DMS114 treated with DMSO at 0.1 percent for 48 hours (cell line): ENCODE measurements around the gene NLGN1.
"Not testable (repeated sequence)": the region's sequence is repeated elsewhere in the genome, so short reads cannot be mapped to it uniquely, and the experiment has no call there.

ENCODE experiments used
- DNase-seq: peaks from one replicate; lab custom pipeline; 2025; ENCODE audit not compliant: unreplicated experiment; lab: John Stamatoyannopoulos, UW

NLGN1 gene

DNA sequence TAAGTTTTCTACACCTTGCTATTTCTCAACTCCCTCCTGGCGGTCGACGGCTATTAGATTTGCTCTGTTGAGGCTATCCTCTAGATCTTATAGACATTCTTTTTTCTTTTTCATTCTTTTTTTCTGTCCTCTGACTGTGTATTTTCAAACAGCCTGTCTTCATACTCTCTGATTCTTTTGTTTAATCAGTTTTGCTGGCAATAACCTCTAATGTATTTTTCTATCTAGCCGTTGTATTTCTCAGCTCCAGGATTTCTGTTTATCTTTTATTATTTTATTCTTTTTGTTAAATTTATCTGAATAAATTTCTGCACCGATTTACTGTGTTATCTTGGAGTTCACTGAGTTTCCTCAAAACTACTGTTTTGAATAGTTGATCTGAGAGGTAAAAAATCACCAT lies 31.5 kb downstream of the NLGN1 start:
- no peak for DNase-seq

DNA sequence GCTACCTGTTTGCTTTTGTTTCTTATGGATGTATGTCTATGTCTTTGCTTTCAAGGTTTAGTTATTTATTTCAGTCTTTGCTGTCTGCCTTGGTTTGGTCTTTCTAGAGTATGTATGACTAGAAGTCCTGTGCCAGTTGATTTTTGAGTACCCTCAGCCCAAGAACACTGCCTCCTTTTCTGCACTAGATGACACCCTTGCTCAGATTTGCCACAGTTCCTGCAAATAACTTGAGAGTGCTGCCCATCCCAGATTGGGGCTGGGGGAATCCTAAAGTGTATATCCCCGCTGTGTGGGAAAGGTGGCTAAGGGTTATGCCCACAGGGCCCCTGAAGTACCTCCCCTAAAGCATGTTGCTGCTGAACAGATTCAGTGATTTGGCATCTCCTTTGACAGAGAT lies 32.0 kb downstream of the NLGN1 start:
- DNase-seq, result no peak

DNA sequence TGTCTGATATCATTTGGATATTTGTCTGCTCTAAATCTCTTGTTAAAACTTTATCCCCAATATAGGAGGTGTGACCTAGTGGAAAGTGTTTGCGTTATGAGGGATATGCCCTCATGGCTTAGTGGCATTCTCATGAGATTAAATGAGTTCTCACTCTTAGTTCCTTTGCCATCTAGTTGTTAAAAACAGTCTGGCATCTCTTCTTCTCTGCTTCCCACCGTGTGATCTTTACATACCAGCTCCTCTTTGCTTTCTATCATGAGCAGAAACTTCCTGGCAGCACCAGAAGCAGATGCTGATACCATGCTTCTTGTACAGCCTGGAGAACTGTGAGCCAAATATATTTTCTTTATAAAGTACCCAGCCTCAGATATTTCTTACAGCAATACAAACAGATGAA lies 33.0 kb downstream of the NLGN1 start:
- no peak for DNase-seq

DNA sequence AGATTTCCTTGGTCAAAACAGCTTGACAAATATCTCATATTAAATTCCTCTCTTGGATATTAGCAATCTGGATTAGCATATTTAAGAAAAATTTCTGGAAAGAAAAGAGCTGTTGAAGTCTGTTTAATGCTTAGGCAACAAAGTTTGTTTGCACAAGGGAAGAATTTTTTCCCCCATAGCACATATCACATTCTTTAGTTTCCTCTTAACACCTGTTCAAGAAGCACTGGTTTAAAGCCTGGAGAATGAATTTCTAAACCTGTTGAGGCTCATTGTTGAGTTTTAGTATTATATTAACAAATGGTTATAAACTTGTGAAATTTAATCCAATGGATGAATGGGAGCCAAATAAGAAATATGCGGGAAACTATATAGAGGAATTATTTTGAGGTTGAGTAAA lies 41.5 kb downstream of the NLGN1 start:
- DNase-seq, result no peak

DNA sequence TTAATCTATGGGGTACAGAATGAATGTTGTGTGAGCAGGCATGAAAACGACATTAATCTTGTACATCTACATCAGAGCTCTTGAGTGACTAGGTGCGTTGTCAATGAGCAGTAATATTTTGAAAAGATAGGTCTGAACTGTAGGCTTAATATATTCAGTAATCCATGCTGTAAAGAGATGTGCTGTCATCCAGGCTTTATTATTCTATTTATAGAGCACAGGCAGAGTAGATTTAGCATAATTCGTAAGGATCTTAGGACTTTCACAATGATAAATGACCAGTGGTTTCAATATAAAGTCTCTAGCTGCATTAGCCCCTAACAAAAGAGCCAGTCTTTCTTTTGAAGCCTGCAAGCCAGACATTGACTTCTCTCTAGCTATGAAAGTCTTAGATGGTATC lies 43.0 kb downstream of the NLGN1 start:
- no peak for DNase-seq

DNA sequence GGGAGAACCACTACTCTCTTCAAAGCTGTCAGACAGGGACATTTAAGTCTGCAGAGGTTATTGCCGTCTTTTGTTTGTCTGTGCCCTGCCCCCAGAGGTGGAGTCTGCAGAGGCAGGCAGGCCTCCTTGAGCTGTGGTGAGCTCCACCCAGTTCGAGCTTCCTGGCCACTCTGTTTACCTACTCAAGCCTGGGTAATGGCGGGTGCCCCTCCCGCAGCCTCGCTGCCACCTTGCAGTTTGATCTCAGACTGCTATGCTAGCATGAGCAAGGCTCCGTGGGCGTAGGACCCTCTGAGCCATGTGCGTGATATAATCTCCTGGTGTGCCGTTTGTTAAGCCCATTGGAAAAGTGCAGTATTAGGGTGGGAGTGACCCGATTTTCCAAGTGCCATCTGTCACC lies 54.0 kb downstream of the NLGN1 start:
- not testable (repeated sequence) for DNase-seq

DNA sequence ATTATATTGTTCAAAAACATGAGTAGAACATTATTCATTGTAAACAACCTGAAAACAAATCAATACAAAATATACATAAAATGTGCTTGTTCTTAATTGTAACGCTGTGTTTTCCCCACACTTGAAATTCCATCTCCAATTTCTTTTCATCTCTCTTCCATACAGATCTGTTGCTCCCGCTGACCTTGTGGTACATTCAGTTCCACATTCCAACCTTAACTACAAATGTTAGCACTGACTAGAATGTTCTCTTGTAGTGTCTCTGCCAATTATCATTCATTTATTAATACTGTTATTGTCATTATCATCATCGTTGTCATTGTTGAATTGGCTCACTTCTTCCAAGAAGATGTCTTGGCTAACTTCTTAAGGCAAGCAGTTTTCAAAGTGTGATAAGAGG lies 65.7 kb downstream of the NLGN1 start:
- DNase-seq, result no peak

DNA sequence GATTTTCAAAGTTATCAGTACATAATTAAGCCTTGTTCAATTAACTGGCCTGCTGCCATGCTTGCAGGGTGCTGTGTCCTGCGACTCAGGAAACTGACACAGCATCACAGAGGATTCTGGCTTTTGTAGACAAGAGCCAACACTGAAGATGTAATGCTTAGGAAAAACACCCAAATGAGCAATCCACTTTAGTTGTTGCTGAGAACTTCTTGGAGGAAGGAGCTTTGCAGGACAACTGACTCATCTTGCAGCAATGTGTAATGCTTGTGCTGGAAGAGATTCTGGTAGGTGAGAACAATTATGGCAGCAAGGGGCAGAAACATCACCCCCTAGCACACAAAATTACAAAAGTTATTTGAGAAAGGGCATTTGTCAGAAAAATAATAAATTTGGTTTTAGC lies 67.6 kb downstream of the NLGN1 start:
- no peak for DNase-seq

DNA sequence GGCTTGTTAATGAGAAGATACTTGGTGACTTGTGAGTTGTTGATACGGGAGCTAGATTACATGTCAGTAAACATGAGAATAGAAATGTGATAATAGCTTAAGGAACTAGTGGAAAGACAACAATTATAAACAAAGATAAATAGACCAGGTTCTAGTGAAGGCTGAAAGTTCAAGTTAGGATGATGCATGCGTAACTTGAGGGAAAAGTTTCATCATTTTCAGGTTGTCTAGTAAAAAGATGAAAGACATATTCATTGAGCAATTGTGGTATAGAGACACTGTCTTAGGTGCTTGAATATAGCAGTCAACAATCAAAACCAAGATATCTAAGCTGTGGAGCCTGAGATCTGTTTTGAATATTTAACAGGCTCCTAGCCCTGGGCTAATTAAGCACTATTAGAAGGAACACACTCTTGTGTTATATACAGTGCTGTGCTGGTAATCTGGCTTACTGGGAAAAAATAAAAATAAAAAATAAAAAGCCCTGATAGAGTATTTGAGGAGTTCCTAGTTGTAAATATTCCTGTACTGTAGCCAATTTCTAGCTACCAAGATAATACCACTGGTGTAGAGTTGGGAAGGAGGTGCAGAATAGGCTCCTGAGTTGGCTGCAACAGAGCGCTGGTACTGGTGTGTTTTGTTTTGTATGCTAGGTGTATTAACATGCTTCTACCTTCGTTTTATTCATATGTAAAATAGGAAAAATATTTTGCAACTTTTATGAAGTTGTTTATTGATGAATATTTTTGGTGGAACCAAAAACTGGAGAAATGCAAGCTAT lies 68.5 kb downstream of the NLGN1 start:
- DNase-seq, result no peak

DNA sequence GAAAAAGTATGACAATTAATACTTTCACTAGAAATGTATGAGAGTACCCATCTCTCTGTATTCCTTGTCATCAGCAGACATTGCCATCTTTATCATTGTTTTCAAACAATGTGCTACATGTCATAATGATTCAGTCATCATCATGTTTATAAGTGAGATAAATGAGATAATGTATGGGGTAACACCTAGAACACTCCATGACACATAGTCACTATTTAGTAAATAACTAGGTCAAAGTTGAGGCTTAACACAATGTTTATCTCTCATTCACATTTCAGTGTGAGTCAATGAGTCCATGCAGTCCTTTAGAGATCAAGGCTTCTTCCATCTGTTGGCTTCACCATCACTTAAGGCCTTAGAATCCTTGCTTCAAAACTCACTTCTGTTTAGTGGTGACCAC lies 70.0 kb downstream of the NLGN1 start:
- no peak for DNase-seq

DNA sequence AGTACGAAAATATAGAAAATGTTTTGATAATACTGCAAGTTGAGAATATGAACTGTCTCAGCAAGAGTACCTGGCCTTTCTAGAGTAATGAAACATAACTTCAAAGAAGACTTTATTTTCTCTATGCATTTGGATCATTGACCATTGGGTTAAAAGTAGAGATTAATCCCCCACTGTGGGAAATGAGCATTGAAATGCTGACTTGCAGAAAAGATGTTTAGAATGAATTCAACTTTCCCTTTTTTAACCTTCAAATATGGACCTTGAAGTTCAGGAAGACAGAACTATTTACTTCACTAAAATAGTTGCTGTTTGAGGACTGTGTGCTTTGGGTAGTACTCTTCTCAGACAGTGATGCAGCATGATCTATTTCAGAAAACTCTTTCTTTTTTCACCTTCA lies 75.7 kb downstream of the NLGN1 start:
- DNase-seq, result no peak

DNA sequence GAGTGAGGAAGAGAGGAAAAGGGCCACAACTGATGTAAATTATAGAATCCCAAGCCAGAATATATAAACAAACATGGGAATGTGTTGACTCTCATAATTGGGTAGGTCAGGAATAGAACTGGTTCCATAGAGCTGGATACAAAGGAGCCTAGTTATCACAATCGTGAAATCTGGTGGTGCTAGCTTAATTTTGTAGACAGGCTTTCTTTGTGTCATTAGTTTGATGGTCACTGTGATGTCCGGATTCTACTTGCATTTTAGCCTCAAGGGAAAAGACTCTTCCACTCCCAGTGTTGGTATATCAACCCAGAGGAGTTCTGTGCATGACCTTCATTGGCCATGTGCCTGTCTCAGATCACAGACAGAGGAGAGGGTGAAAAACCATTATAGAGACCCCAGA lies 81.8 kb downstream of the NLGN1 start:
- DNase-seq, result no peak

DNA sequence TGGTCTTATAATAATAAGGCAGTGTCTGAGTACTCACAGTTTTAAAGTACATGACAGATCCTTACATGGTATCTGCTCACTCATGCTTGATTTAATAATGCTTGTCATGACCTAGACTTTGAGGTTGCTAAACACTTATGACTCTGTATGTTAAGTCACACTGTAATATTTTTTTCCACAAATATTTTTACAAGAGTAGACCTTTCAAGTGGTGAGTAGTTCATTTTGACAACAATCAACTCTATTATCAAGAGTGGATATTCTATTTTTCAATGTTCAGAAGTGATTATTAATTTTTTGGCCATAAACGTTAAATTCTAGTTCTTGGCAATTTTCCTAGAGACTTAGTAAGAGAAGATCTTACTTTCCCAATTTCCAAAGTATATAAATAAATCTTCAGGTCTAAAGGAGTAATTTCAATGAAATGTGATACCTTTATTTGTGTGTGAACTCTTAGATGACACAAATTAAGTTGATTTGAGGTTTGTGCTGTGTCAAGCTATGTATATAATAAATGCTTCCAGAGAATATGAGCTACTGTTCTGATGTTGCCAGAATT lies 104.5 kb downstream of the NLGN1 start:
- no peak for DNase-seq

DNA sequence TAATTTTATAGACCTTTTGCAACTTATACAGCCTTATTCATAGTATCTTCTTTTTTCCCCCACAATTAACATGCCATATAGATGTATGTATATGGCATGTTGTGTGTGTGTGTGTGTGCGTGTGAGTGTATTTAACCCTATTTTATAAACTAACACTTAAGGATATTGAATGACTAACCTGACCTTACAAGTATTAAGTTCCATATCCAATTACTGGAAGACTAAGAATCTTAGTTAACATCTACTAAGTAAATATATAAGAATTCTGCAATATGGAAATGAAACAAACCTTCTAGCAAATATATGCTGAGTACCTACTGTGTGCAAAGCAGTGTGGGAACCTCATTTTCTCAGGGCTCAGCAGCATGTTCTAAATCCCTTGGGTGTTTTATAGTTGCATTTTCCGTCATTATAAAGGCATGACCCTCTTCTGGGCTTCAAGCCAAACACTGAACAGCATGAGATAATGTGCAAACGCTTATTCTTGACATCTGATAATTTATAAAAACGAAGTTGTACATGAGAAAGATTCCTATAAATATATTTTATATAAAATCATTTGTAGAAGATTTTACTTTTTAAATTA lies 105.5 kb downstream of the NLGN1 start:
- no peak for DNase-seq

DNA sequence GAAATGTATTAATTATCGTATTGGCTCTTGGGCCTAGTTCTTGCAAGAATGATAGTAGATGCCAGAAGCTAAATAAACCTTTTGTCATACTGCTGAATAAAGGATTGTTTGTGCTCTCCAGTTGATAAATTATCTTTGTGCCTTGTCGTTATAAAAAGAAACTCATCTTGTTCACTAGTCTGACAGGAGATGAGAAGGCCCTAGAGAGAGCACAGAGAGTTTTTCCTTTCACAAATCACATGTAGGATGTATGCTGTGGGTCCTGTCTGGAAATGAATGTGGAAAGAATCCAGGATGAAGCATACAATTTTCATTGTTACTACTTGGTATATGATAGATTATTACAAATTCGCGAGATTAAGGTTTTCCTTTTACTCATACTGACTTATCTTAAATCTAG lies 113.0 kb downstream of the NLGN1 start:
- no peak for DNase-seq

DNA sequence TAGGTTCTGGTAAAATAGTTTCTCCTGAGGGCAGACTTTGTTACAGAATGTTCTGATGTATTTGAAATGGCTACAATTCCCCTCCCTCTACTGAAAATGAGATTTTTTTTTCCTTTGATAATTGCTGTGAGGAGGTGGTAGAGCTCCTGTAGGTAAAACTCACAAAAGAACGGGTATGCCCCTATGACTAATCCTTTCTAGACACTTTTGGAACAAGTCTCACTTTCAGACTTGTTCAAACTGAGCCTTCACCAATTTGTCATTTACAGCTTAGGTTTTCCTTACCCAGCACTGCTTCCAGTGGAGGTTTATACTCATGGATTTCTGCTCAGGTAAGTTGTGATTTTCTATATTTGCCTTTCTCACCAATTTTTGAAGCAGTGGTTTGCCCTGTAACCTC lies 115.6 kb downstream of the NLGN1 start:
- no peak for DNase-seq

DNA sequence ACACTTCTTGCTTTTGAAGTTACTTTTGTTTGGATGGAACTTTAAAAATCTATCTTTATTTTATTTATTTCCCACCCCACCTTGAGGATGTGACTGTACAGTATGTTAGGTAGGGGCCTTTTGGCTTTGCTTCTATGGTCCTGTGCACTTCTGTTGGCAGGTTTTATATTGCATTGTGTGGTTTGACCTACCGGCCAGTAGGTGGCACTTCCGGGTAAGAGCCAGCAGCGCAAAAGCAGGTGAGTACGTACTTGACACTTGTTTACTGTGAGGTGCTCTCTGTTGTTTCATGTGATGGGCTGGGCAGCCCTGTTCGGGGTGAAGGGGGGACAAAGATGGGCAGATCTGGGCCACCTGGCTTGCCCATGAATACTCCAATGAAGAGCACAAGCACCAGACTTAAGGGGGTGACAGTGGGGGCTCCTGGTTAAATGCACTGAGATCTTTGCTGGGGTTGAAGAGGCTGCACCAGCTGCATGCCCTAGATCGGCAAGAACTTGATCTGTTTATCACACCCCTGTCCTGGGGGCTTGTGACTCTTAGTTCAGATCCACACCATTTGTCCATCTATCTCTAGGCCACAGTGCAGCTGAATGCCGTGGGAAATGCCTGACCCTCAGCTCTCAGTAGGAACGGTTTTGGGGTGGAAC lies 131.6 kb downstream of the NLGN1 start:
- DNase-seq, result no peak

DNA sequence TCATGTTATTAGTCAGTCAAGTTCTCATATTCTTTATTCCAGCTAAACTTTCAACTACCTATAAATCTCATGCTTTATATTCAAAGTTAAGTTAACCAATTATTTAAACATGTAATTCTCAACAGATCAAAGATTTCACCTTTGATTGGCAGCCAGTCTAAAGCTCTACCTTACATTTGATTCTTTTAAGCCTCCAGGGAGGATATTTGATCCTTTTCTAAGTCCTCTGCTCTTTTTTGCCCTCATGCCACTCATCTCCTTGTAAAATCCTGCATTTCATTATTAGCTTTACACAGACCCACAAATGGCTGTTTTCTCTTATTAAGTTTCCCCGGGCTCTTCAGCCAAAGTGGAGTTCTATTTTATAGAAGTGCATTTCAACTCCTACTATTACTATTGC lies 134.1 kb downstream of the NLGN1 start:
- no peak for DNase-seq

DNA sequence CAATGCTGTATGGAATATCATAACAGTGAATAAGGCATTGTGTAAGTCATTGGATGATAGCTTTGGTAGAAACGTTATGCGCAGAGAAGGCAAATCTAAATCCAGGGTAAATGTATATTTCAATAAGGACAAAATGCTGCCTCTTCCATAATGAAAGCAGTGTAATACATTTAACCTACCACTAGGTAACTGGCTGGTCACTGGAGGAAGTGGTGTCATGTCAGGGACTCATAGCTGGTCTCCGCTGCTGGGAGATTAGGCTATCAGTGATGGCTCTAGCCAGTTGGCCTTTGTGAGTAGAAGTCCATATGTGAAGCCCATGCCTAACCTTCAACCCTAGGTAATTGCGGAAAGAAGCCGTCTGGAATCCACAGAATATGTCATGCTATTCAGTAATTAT lies 140.9 kb downstream of the NLGN1 start:
- DNase-seq, result no peak

DNA sequence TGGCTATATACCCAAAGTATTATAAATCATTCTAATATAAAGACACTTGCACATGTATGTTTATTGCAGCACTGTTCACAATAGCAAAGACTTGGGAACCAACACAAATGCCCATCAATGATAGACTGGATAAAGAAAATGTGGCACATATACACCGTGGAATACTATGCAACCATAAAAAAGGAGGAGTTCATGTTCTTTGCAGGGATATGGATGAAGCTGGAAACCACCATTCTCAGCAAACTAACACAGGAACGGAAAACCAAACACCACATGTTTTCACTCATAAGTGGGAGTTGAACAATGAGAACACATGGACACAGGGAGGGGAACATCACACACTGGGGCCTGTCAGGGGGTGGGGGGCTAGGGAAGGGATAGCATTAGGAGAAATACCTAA lies 148.0 kb downstream of the NLGN1 start:
- not testable (repeated sequence) for DNase-seq

DNA sequence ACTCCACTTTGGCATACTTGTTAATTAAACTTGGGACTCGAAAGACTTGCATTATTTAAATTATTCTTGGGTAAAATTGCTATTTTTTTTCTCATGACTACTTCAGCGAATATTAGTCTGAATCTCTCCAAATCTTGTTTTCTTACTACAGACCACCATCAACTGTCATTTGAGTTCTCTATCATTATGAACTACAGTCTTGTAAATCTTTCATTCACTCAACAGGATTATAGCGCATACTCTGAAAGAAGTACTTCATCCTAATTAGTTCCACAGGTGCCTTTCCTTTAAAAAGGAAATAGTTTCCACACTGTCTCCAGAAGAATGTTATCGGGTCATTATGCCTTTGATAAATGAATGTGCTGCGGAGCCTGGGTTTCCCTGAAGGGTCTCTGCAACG lies 149.5 kb downstream of the NLGN1 start:
- no peak for DNase-seq

DNA sequence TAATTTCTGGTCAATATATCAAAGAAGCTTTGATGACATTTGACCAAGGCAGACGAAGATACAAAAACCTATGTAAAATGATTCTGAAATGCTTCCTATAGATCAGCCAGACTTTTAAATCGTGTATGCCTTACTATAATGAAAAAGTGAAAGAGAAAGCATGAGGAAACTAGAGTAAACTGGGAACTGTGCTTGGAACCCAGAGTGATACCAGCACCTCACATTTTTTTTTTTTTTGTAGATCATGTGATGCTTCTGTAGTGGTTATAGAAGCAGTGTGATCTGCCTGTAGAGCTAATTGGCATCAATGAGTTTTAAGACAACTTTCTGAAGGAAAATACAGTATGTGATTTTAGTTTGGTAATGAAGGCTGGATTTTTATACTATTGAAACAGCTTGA lies 150.7 kb downstream of the NLGN1 start:
- DNase-seq, result no peak
